ENCODE data around the gene TANGO6.

The TANGO6 gene

GRCh38 chr16:68823401-68824135 lies 19.8 kb upstream of the TANGO6 start:
- no peak for TF ChIP-seq CTCF (IDR thresholded peaks at IDR 0.05; ENCODE audit: low read depth, low read length)
- peak overlapping the region; percentile 8; the same call in 1 of the 2 replicates for H3K4me3 ChIP-seq (ENCODE audit: low read depth, low read length)

DNA sequence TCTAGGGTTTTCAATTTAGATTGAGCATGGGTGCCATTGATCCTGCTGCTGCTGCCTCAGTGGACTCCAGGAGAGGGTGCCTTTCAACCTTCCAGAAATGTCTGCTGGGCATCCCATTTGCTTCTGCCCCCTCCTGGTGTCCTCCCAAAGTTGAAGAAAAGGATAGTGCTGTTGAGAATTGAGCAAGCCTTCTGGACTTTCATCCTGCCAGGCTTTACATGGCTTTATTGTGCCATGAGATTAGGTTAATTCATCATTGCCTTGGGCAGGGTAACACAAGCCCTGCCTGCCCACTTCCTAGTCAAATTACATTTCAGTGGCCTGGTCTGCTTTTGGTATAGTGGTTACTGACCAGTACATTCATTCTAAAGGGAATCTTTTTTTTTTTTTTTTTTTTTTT lies 17.9 kb upstream of the TANGO6 start:
- TF ChIP-seq CTCF (IDR thresholded peaks at IDR 0.05; ENCODE audit: low read depth, low read length): no peak
- H3K4me3 ChIP-seq (ENCODE audit: low read depth, low read length): no peak overlapping the region

DNA sequence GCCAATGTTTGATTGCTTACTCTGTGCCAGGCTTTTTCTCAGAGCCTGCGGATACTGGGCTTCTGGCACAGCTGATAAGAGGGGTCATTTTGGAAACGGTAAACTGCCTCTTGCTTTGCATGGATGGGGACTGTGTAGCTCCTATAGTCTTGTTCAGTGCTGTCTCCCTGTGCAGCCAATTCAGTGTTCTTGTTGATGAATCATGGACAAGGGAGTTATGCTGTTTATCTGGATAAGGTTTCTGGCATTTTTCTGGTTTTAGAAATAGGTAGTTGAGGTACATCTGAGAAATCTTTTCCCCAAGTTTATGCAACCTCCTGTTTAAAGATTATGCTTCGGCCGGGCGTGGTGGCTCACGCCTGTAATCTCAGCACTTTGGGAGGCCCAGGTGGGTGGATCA lies 16.7 kb upstream of the TANGO6 start:
- no peak for TF ChIP-seq CTCF (IDR thresholded peaks at IDR 0.05; ENCODE audit: low read depth, low read length)
- H3K4me3 ChIP-seq (ENCODE audit: low read depth, low read length): no peak overlapping the region

DNA sequence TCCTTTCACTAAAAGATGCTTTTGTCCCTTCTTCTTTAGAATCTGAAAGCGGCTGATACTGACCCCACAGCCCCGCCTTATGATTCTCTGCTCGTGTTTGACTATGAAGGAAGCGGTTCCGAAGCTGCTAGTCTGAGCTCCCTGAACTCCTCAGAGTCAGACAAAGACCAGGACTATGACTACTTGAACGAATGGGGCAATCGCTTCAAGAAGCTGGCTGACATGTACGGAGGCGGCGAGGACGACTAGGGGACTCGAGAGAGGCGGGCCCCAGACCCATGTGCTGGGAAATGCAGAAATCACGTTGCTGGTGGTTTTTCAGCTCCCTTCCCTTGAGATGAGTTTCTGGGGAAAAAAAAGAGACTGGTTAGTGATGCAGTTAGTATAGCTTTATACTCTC lies 10.1 kb upstream of the TANGO6 start:
- no peak for TF ChIP-seq CTCF (IDR thresholded peaks at IDR 0.05; ENCODE audit: low read depth, low read length)

GRCh38 chr16:68834550-68834949 lies 8.8 kb upstream of the TANGO6 start:
- no peak overlapping the region for H3K4me3 ChIP-seq (ENCODE audit: low read depth, low read length)
- TF ChIP-seq CTCF (IDR thresholded peaks at IDR 0.05; ENCODE audit: low read depth, low read length): no peak

More for the DNA sequence above, 10.1 kb upstream of the TANGO6 start:
- no peak overlapping the region for H3K4me3 ChIP-seq (ENCODE audit: low read depth, low read length)

DNA sequence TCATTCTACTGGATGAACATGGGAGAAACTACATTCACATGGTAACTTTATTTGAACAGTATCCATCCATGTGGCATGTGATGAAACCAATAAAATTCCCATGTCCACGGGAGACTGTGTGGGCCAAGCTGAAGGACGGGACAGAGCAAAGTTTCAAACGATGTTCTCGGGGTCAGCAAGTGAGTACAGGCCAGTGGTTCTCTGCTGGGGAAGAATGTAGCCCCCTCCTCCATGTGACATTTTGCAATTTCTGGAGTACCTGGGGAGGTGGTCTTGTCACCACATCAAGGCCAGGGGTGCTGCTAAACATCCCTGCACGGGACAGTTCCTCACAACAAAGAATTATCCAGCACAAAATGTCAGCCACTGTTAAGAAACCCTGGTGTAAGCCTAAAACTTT lies 7.4 kb upstream of the TANGO6 start:
- no peak for TF ChIP-seq CTCF (IDR thresholded peaks at IDR 0.05; ENCODE audit: low read depth, low read length)
- H3K4me3 ChIP-seq (ENCODE audit: low read depth, low read length): no peak overlapping the region

GRCh38 chr16:68839831-68840230 lies 3.5 kb upstream of the TANGO6 start:
- H3K4me3 ChIP-seq (ENCODE audit: low read depth, low read length): no peak overlapping the region
- no peak for TF ChIP-seq CTCF (IDR thresholded peaks at IDR 0.05; ENCODE audit: low read depth, low read length)

- peak overlapping the region; percentile 87 for H3K4me3 ChIP-seq (ENCODE audit: low read depth, low read length)
These were observed 308 bp upstream of the TANGO6 start for GRCh38 chr16:68842964-68843481.

All from WI38 (cell line).